Measurements from ENCODE around the gene MVB12B. TPM values are rescaled to one million over a fixed set of nuclear protein-coding genes. Genes with fewer than 3 reads are reported as not detected.
A peak's percentile ranks its signal among the peaks of the same experiment; 100 is the strongest.
"Not testable (repeated sequence)": the region's sequence is repeated elsewhere in the genome, so short reads cannot be mapped to it uniquely, and the experiment has no call there.

Gene MVB12B, protein sequence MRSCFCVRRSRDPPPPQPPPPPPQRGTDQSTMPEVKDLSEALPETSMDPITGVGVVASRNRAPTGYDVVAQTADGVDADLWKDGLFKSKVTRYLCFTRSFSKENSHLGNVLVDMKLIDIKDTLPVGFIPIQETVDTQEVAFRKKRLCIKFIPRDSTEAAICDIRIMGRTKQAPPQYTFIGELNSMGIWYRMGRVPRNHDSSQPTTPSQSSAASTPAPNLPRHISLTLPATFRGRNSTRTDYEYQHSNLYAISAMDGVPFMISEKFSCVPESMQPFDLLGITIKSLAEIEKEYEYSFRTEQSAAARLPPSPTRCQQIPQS
- total RNA-seq (10 to 100 TPM; 14.3 to 15.3 TPM), total RNA-seq (1.2 to 29.1 (median 6.3) reads per million in 172 experiments)
- 4.3 TPM for polyA plus RNA-seq (2013, experiment 1 of 2)
- 4.7 TPM for polyA plus RNA-seq (2013, experiment 2 of 2)

DNA sequence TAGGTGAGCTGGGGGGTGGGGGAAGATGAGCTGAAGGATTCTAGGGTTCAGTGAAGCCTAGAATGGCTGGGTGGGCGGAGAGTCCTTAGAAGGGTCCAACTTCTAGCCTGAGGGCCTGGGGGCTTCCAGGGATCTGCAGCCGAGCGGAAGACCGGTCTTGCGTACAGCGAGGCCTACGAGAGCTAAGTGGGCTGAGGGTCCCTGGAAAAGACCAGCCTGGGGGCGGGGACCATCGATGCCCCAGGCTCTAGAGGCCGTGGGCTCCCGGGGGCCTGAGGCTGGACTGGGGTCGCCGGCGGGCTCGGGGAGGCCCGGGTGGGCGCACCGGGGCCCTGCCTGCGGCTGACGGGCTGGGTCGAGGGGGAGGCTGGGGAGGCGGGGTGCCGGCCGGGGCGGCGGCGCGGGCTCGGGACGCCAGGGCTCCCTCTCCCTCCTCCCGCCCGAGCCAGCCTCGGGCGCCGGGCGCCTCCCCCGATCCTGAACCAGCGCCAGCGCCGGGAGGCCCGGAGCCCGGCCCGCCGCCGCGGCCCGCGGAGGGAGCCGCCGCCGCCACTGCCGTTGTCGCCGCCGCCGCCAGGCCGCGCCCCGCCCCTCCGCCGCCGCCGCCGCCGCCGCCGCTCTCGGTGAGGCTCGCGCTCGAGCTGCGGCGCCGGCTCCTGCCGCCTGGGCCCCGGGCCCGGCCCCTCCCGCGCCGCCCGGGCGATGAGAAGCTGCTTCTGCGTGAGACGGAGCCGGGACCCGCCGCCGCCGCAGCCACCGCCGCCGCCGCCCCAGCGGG, at the start of gene MVB12B:
Gene MVB12B (plus strand): TSS at position 602 of the 778 bp plus-strand sequence. CDS start 101 bp downstream, at position 703.
- no peaks in the 10 kb centered on the region for H3K36me3 ChIP-seq (ENCODE audit: insufficient read depth, low read length)
- peaks cover 37% of the 10 kb centered on the region for H3K4me1 ChIP-seq (ENCODE audit: insufficient read depth, low read length)
- H3K4me3 ChIP-seq (ENCODE audit: low read length) = peak within 1 kb of the TSS; percentile 62
- intact Hi-C loops (cut with DNase I, micrococcal nuclease) = loop anchor here (2.0 to 5.0 kb wide), 3 partner anchors 70 to 146 kb away; no protein-coding TSS in a partner anchor
- Mint-ChIP-seq H3K27me3 (no peaks in the 10 kb centered on the region), H3K4me1 (ENCODE audit: low read depth) (peaks cover 47% of the 10 kb centered on the region), H3K4me3 (peak within 1 kb of the TSS; percentile 92), H3K9me3 (peaks cover 2% of the 10 kb centered on the region), H3K36me3 (ENCODE audit: low read depth) (peaks cover 15% of the 10 kb centered on the region), H3K27ac (peak within 1 kb of the TSS; percentile 87)
- H3K27me3 ChIP-seq (ENCODE audit: control insufficient read depth in 1 of 2, insufficient read depth in 2 of 2, low read length in 2 of 2) = no peaks in the 10 kb centered on the region
- POLR2A ChIA-PET = interaction anchor here (0.8 to 2.1 kb wide), 6 partner anchors 8 to 146 kb away, joined by 3 to 9 read pairs (median 4); no protein-coding TSS in a partner anchor
- TF ChIP-seq, protein P1, sequence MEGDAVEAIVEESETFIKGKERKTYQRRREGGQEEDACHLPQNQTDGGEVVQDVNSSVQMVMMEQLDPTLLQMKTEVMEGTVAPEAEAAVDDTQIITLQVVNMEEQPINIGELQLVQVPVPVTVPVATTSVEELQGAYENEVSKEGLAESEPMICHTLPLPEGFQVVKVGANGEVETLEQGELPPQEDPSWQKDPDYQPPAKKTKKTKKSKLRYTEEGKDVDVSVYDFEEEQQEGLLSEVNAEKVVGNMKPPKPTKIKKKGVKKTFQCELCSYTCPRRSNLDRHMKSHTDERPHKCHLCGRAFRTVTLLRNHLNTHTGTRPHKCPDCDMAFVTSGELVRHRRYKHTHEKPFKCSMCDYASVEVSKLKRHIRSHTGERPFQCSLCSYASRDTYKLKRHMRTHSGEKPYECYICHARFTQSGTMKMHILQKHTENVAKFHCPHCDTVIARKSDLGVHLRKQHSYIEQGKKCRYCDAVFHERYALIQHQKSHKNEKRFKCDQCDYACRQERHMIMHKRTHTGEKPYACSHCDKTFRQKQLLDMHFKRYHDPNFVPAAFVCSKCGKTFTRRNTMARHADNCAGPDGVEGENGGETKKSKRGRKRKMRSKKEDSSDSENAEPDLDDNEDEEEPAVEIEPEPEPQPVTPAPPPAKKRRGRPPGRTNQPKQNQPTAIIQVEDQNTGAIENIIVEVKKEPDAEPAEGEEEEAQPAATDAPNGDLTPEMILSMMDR (IDR thresholded peaks at IDR 0.05) = no peak
- CTCF ChIA-PET = interaction anchor here (0.6 to 1.9 kb wide), 5 partner anchors 9 to 577 kb away, joined by 3 to 6 read pairs (median 5); no protein-coding TSS in a partner anchor
- peak; percentile 82 for ATAC-seq (ENCODE audit: poor library complexity)
- peak; percentile 17 to 86 (median 52) for DNase-seq
- H3K9me3 ChIP-seq (ENCODE audit: control insufficient read depth in 1 of 2, insufficient read depth in 1 of 2, low read length in 2 of 2) = no peaks in the 10 kb centered on the region
- H3K27ac ChIP-seq (ENCODE audit: low read depth in 1 of 2, low read length in 2 of 2) = no peak within 1 kb of the TSS

DNA sequence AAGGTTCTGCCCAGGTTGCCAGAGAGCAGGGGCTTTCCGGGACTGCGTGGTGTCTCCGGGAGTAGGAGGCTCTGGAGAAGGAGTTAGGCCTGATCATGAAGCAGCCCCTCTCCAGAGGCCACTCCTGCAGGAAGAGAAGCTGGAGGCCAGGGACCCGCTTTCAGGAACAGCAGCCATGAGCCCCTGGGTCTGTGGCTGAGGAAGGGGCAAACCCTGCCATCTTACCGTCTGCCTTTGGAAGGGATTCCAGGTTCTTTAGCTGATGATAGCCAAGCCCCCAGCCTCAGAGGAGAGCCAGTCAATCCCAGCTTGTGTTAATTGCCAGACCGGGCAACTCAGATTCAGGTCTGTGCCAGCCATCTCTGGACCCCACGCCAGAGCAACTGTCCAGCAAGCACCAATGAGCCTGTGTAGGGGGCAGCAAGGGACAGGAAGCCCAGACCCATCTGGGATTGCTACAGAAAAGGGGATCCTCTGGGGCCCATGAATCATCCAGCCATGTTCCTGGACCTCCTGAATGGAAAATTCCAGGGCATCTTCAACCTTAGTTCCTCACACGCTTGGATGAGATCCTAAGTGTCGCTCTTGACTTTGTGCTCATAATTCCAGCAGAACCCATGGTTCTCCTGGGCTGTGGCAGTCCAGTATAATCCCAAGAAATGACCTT, 42.7 kb upstream of the MVB12B start:
- Mint-ChIP-seq H3K4me3 (no peak overlapping the region), H3K9me3 (no peaks in the 10 kb centered on the region), H3K4me1 (ENCODE audit: low read depth) (no peaks in the 10 kb centered on the region), H3K36me3 (ENCODE audit: low read depth) (no peaks in the 10 kb centered on the region), H3K27me3 (no peaks in the 10 kb centered on the region), H3K27ac (no peak overlapping the region)
- ChIA-PET POLR2A (no interaction called here), CTCF (no interaction called here)
- no peak for DNase-seq
- Histone ChIP-seq H3K4me3 (ENCODE audit: low read length) (no peak overlapping the region), H3K9me3 (ENCODE audit: control insufficient read depth in 1 of 2, insufficient read depth in 1 of 2, low read length in 2 of 2) (peaks cover 0 to 5% of the 10 kb centered on the region in 2 experiments), H3K27me3 (ENCODE audit: control insufficient read depth in 1 of 2, insufficient read depth in 2 of 2, low read length in 2 of 2) (peaks cover 0 to 3% of the 10 kb centered on the region in 2 experiments), H3K4me1 (ENCODE audit: insufficient read depth, low read length) (no peaks in the 10 kb centered on the region), H3K36me3 (ENCODE audit: insufficient read depth, low read length) (no peaks in the 10 kb centered on the region), H3K27ac (ENCODE audit: low read depth in 1 of 2, low read length in 2 of 2) (no peak overlapping the region)
- TF ChIP-seq, protein P1 (IDR thresholded peaks at IDR 0.05) = no peak
- no peak for ATAC-seq (ENCODE audit: poor library complexity)
- intact Hi-C loops (cut with DNase I, micrococcal nuclease) = no loop called here

GRCh38 chr9:126285652-126286051, 41.0 kb upstream of the MVB12B start:
- CTCF ChIA-PET; POLR2A ChIA-PET; H3K4me3 ChIP-seq (ENCODE audit: low read length); H3K9me3 ChIP-seq (ENCODE audit: control insufficient read depth in 1 of 2, insufficient read depth in 1 of 2, low read length in 2 of 2); ATAC-seq (ENCODE audit: poor library complexity); H3K27me3 Mint-ChIP-seq; H3K27me3 ChIP-seq (ENCODE audit: control insufficient read depth in 1 of 2, insufficient read depth in 2 of 2, low read length in 2 of 2); H3K27ac Mint-ChIP-seq; DNase-seq; H3K4me3 Mint-ChIP-seq; H3K36me3 ChIP-seq (ENCODE audit: insufficient read depth, low read length); H3K36me3 Mint-ChIP-seq (ENCODE audit: low read depth); intact Hi-C loops (cut with DNase I, micrococcal nuclease); H3K27ac ChIP-seq (ENCODE audit: low read depth in 1 of 2, low read length in 2 of 2); H3K9me3 Mint-ChIP-seq; H3K4me1 ChIP-seq (ENCODE audit: insufficient read depth, low read length); H3K4me1 Mint-ChIP-seq (ENCODE audit: low read depth): not testable (repeated sequence)

All from CD4-positive, alpha-beta T cell (primary cell).